HEK293 (cell line): ENCODE results near the gene RBCK1.

ENCODE experiments used
- BCL11B ChIP-seq: fragments of 450-650 bp; formaldehyde crosslinking; IDR thresholded peaks from 2 replicates; pipeline ENCODE4 v1.5.1; 2016; ENCODE audit warnings: low read depth, missing biosample characterization, missing genetic modification characterization
- GLI4 ChIP-seq: fragments of 450-650 bp; formaldehyde crosslinking; IDR thresholded peaks from 2 replicates; pipeline ENCODE4 v1.5.1; 2016; ENCODE audit warnings: missing biosample characterization, missing genetic modification characterization
- SCRT2 ChIP-seq: fragments of 450-650 bp; formaldehyde crosslinking; IDR thresholded peaks from 2 replicates; pipeline ENCODE4 v1.5.1; 2016; ENCODE audit warnings: missing biosample characterization, missing genetic modification characterization
- TRIM28 ChIP-seq: IDR thresholded peaks from 2 replicates; pipeline ENCODE4 v1.6.1; 2011; ENCODE audit warnings: low read length, control low read depth, borderline replicate concordance
- WT1 ChIP-seq: fragments of 450-650 bp; formaldehyde crosslinking; IDR thresholded peaks from 2 replicates; pipeline ENCODE4 v1.5.1; 2016; ENCODE audit warnings: missing biosample characterization, missing genetic modification characterization
- ZNF16 ChIP-seq: fragments of 450-650 bp; formaldehyde crosslinking; IDR thresholded peaks from 2 replicates; pipeline ENCODE4 v1.5.1; 2016; ENCODE audit warnings: low read depth, missing biosample characterization, missing genetic modification characterization
- ZNF311 ChIP-seq: fragments of 450-650 bp; formaldehyde crosslinking; IDR thresholded peaks from 2 replicates; pipeline ENCODE4 v1.5.1; 2017; ENCODE audit warnings: missing biosample characterization, missing genetic modification characterization, borderline replicate concordance
- ZNF350 ChIP-seq: fragments of 450-650 bp; formaldehyde crosslinking; IDR thresholded peaks from 2 replicates; pipeline ENCODE4 v1.5.0; 2017; ENCODE audit warnings: missing biosample characterization, mild to moderate bottlenecking, missing genetic modification characterization
- ZNF354C ChIP-seq: fragments of 450-650 bp; formaldehyde crosslinking; IDR thresholded peaks from 2 replicates; pipeline ENCODE4 v1.5.1; 2016; ENCODE audit warnings: missing biosample characterization, missing genetic modification characterization, low read depth, borderline replicate concordance
- ZNF510 ChIP-seq: fragments of 450-650 bp; formaldehyde crosslinking; IDR thresholded peaks from 2 replicates; pipeline ENCODE4 v1.5.1; 2018; ENCODE audit warnings: mild to moderate bottlenecking, missing genetic modification characterization, missing biosample characterization; ENCODE audit not compliant: insufficient replicate concordance
- ZNF558 ChIP-seq: fragments of 450-650 bp; formaldehyde crosslinking; IDR thresholded peaks from 2 replicates; pipeline ENCODE4 v1.5.1; 2016; ENCODE audit warnings: missing biosample characterization, missing genetic modification characterization
- ZNF600 ChIP-seq: fragments of 450-650 bp; formaldehyde crosslinking; IDR thresholded peaks from 2 replicates; pipeline ENCODE4 v1.5.1; 2016; ENCODE audit warnings: missing biosample characterization, missing genetic modification characterization
- ZNF660 ChIP-seq: fragments of 450-650 bp; IDR thresholded peaks from 2 replicates; pipeline ENCODE4 v1.5.1; 2018; ENCODE audit warnings: missing biosample characterization, mild to moderate bottlenecking, missing genetic modification characterization
- ZNF747 ChIP-seq: fragments of 450-650 bp; formaldehyde crosslinking; IDR thresholded peaks from 2 replicates; pipeline ENCODE4 v1.5.1; 2016; ENCODE audit warnings: missing biosample characterization, missing genetic modification characterization
- ZNF785 ChIP-seq: fragments of 450-650 bp; formaldehyde crosslinking; IDR thresholded peaks from 2 replicates; pipeline ENCODE4 v1.5.1; 2016; ENCODE audit warnings: missing biosample characterization, missing genetic modification characterization
- ZNF791 ChIP-seq: fragments of 450-650 bp; formaldehyde crosslinking; IDR thresholded peaks from 2 replicates; pipeline ENCODE4 v1.5.1; 2016; ENCODE audit warnings: missing biosample characterization, missing genetic modification characterization
- TF ChIP-seq, protein P1 (sequence below): fragments of 450-650 bp; formaldehyde crosslinking; IDR thresholded peaks from 2 replicates; pipeline ENCODE4 v1.5.1; 2016; ENCODE audit warnings: missing biosample characterization, missing genetic modification characterization, borderline replicate concordance
- TF ChIP-seq, protein P2 (sequence below): sonication (generic); formaldehyde crosslinking; IDR thresholded peaks from 2 replicates; pipeline ENCODE4 v1.8.1; 2022; ENCODE audit warnings: mild to moderate bottlenecking, moderate library complexity, missing genetic modification reagents
- TF ChIP-seq, protein P3 (sequence below): fragments of 450-650 bp; formaldehyde crosslinking; IDR thresholded peaks from 2 replicates; pipeline ENCODE4 v1.5.1; 2016; ENCODE audit warnings: missing biosample characterization, missing genetic modification characterization
- TF ChIP-seq, protein P4 (sequence below): fragments of 450-650 bp; formaldehyde crosslinking; IDR thresholded peaks from 2 replicates; pipeline ENCODE4 v1.5.1; 2016; ENCODE audit warnings: missing biosample characterization, missing genetic modification characterization
- TF ChIP-seq, protein P5 (sequence below): fragments of 450-650 bp; formaldehyde crosslinking; IDR thresholded peaks from 2 replicates; pipeline ENCODE4 v1.5.1; 2016; ENCODE audit warnings: missing biosample characterization, missing genetic modification characterization
- TF ChIP-seq, protein P6 (sequence below): fragments of 450-650 bp; formaldehyde crosslinking; IDR thresholded peaks from 2 replicates; pipeline ENCODE4 v1.5.1; 2016; ENCODE audit warnings: missing biosample characterization, missing genetic modification characterization
- TF ChIP-seq, protein P7 (sequence below): fragments of 450-650 bp; IDR thresholded peaks from 2 replicates; pipeline ENCODE4 v1.5.1; 2018; ENCODE audit warnings: missing biosample characterization, missing genetic modification characterization
- TF ChIP-seq, protein P8 (sequence below): fragments of 450-650 bp; formaldehyde crosslinking; IDR thresholded peaks from 2 replicates; pipeline ENCODE4 v1.5.1; 2017; ENCODE audit warnings: missing biosample characterization, missing genetic modification characterization
- TF ChIP-seq, protein P9 (sequence below): fragments of 450-650 bp; formaldehyde crosslinking; IDR thresholded peaks from 2 replicates; pipeline ENCODE4 v1.5.1; 2016; ENCODE audit warnings: missing biosample characterization, missing genetic modification characterization

The RBCK1 gene

DNA sequence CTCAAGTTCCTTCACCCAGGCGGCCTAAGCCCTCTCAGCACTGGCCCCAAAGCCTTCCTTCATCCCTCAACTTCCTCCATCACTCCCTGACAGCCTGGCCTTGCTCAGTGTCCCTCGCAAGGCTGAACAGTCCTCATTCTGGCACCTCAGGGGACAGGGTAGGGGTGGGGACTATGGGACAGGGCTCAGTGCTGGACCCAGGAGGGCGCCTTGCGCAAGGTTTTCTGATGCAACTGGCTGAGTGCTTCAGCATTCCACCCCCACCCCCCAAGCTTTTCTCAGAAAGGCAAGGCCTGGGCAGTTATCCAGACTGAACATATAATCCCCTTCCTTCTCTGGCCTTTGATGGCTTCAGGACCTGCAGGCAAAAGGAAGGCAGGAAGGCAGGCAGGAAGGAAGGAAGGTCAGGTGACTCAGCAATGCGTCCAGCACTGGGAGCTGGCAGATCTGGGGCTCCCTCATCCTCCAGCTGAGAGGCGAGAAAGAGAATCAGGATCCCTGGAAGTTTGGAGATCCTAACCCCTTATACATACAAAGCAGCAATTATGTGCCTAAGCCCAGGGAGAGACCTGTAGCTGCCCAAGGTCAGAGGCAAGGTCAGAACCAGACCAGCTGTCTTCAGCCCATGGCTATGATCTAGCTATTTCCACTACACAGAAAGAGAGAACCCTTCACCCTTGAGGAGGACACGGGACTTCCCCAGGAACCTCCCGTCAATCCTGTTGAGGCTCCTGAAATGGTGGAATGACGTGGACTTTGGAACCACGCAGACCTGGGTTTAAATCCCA lies 36.1 kb upstream of the RBCK1 start (continued):
- TF ChIP-seq, protein P1, sequence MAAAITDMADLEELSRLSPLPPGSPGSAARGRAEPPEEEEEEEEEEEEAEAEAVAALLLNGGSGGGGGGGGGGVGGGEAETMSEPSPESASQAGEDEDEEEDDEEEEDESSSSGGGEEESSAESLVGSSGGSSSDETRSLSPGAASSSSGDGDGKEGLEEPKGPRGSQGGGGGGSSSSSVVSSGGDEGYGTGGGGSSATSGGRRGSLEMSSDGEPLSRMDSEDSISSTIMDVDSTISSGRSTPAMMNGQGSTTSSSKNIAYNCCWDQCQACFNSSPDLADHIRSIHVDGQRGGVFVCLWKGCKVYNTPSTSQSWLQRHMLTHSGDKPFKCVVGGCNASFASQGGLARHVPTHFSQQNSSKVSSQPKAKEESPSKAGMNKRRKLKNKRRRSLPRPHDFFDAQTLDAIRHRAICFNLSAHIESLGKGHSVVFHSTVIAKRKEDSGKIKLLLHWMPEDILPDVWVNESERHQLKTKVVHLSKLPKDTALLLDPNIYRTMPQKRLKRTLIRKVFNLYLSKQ (tag by site-specific recombination): no peak
- TF ChIP-seq, protein P2, sequence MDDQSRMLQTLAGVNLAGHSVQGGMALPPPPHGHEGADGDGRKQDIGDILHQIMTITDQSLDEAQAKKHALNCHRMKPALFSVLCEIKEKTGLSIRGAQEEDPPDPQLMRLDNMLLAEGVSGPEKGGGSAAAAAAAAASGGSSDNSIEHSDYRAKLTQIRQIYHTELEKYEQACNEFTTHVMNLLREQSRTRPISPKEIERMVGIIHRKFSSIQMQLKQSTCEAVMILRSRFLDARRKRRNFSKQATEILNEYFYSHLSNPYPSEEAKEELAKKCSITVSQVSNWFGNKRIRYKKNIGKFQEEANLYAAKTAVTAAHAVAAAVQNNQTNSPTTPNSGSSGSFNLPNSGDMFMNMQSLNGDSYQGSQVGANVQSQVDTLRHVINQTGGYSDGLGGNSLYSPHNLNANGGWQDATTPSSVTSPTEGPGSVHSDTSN (CRISPR knock-in tag): no peak
- TF ChIP-seq ZNF16 (no peak), ZNF354C (no peak), BCL11B (no peak), ZNF791 (tag by site-specific recombination) (no peak), SCRT2 (peak; percentile 70), ZNF785 (tag by site-specific recombination) (no peak), ZNF558 (tag by site-specific recombination) (peak; percentile 29; the same call in 1 of the 2 replicates), ZNF660 (tag by site-specific recombination) (no peak), ZNF747 (tag by site-specific recombination) (no peak), ZNF510 (tag by site-specific recombination) (no peak), ZNF311 (tag by site-specific recombination) (no peak), TRIM28 (no peak), WT1 (no peak), ZNF350 (tag by site-specific recombination) (no peak), ZNF600 (tag by site-specific recombination) (no peak), GLI4 (tag by site-specific recombination) (no peak)
- TF ChIP-seq, protein P3, sequence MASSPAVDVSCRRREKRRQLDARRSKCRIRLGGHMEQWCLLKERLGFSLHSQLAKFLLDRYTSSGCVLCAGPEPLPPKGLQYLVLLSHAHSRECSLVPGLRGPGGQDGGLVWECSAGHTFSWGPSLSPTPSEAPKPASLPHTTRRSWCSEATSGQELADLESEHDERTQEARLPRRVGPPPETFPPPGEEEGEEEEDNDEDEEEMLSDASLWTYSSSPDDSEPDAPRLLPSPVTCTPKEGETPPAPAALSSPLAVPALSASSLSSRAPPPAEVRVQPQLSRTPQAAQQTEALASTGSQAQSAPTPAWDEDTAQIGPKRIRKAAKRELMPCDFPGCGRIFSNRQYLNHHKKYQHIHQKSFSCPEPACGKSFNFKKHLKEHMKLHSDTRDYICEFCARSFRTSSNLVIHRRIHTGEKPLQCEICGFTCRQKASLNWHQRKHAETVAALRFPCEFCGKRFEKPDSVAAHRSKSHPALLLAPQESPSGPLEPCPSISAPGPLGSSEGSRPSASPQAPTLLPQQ (tag by site-specific recombination): peak; percentile 83
- TF ChIP-seq, protein P4, sequence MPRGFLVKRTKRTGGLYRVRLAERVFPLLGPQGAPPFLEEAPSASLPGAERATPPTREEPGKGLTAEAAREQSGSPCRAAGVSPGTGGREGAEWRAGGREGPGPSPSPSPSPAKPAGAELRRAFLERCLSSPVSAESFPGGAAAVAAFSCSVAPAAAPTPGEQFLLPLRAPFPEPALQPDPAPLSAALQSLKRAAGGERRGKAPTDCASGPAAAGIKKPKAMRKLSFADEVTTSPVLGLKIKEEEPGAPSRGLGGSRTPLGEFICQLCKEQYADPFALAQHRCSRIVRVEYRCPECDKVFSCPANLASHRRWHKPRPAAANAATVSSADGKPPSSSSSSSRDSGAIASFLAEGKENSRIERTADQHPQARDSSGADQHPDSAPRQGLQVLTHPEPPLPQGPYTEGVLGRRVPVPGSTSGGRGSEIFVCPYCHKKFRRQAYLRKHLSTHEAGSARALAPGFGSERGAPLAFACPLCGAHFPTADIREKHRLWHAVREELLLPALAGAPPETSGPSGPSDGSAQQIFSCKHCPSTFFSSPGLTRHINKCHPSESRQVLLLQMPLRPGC (tag by site-specific recombination): no peak
- TF ChIP-seq, protein P5, sequence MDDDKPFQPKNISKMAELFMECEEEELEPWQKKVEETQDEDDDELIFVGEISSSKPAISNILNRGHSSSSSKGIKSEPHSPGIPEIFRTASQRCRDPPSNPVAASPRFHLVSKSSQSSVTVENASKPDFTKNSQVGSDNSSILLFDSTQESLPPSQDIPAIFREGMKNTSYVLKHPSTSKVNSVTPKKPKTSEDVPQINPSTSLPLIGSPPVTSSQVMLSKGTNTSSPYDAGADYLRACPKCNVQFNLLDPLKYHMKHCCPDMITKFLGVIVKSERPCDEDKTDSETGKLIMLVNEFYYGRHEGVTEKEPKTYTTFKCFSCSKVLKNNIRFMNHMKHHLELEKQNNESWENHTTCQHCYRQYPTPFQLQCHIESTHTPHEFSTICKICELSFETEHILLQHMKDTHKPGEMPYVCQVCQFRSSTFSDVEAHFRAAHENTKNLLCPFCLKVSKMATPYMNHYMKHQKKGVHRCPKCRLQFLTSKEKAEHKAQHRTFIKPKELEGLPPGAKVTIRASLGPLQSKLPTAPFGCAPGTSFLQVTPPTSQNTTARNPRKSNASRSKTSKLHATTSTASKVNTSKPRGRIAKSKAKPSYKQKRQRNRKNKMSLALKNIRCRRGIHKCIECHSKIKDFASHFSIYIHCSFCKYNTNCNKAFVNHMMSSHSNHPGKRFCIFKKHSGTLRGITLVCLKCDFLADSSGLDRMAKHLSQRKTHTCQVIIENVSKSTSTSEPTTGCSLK (tag by site-specific recombination): no peak
- TF ChIP-seq, protein P6, sequence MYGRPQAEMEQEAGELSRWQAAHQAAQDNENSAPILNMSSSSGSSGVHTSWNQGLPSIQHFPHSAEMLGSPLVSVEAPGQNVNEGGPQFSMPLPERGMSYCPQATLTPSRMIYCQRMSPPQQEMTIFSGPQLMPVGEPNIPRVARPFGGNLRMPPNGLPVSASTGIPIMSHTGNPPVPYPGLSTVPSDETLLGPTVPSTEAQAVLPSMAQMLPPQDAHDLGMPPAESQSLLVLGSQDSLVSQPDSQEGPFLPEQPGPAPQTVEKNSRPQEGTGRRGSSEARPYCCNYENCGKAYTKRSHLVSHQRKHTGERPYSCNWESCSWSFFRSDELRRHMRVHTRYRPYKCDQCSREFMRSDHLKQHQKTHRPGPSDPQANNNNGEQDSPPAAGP (tag by site-specific recombination): no peak
- TF ChIP-seq, protein P7, sequence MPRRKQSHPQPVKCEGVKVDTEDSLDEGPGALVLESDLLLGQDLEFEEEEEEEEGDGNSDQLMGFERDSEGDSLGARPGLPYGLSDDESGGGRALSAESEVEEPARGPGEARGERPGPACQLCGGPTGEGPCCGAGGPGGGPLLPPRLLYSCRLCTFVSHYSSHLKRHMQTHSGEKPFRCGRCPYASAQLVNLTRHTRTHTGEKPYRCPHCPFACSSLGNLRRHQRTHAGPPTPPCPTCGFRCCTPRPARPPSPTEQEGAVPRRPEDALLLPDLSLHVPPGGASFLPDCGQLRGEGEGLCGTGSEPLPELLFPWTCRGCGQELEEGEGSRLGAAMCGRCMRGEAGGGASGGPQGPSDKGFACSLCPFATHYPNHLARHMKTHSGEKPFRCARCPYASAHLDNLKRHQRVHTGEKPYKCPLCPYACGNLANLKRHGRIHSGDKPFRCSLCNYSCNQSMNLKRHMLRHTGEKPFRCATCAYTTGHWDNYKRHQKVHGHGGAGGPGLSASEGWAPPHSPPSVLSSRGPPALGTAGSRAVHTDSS (tag by site-specific recombination): 0 out of 2 replicates have a peak, but pooled peaks have one; percentile 9
- TF ChIP-seq, protein P8, sequence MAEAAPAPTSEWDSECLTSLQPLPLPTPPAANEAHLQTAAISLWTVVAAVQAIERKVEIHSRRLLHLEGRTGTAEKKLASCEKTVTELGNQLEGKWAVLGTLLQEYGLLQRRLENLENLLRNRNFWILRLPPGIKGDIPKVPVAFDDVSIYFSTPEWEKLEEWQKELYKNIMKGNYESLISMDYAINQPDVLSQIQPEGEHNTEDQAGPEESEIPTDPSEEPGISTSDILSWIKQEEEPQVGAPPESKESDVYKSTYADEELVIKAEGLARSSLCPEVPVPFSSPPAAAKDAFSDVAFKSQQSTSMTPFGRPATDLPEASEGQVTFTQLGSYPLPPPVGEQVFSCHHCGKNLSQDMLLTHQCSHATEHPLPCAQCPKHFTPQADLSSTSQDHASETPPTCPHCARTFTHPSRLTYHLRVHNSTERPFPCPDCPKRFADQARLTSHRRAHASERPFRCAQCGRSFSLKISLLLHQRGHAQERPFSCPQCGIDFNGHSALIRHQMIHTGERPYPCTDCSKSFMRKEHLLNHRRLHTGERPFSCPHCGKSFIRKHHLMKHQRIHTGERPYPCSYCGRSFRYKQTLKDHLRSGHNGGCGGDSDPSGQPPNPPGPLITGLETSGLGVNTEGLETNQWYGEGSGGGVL: peak; percentile 46; the same call in 1 of the 2 replicates
- TF ChIP-seq, protein P9, sequence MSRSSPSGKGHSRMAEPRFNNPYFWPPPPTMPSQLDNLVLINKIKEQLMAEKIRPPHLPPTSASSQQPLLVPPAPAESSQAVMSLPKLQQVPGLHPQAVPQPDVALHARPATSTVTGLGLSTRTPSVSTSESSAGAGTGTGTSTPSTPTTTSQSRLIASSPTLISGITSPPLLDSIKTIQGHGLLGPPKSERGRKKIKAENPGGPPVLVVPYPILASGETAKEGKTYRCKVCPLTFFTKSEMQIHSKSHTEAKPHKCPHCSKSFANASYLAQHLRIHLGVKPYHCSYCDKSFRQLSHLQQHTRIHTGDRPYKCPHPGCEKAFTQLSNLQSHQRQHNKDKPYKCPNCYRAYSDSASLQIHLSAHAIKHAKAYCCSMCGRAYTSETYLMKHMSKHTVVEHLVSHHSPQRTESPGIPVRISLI: no peak
